Breast epithelium (tissue), 4 donors: Measurements from ENCODE around the gene GPR32. TPM values are rescaled to one million over a fixed set of nuclear protein-coding genes. Genes with fewer than 3 reads are reported as not detected.
"Not testable (repeated sequence)": the region's sequence is repeated elsewhere in the genome, so short reads cannot be mapped to it uniquely, and the experiment has no call there.

ENCODE experiments used
- DNase-seq, 2 donors: peaks; one replicate each; pipeline ENCODE4 v3.0.0-alpha.2; 2019; ENCODE audit warnings: low spot score in 2 of 2
- H3K27ac ChIP-seq, 2 donors: fragments of 200-600 bp; sonication (generic) in 1 of 2; one replicate each; pipeline ENCODE4 v1.5.1; 2016 to 2019; ENCODE audit warnings: mild to moderate bottlenecking in 1 of 2
- H3K27me3 ChIP-seq, 2 donors: fragments of 200-600 bp; sonication (generic) in 1 of 2; one replicate each; pipeline versions ENCODE4 v1.5.1 to v1.6.0; 2017 to 2019; ENCODE audit warnings: control low read depth in 1 of 2, mild to moderate bottlenecking in 1 of 2
- H3K36me3 ChIP-seq: fragments of 200-600 bp; one replicate; pipeline ENCODE4 v1.5.1; 2019
- H3K4me1 ChIP-seq, 2 donors: fragments of 200-600 bp; sonication (generic); one replicate each; pipeline ENCODE4 v1.5.1; 2016 to 2019; ENCODE audit warnings: control low read depth in 1 of 2
- H3K4me3 ChIP-seq, 3 donors: fragments of 200-600 bp; sonication (generic); 1 replicate in 2 of 3; 2 replicates in 1 of 3; pipeline ENCODE4 v1.5.1; 2016 to 2019; ENCODE audit warnings: mild to moderate bottlenecking in 3 of 3, moderate library complexity in 2 of 3
- H3K9me3 ChIP-seq, 2 donors: fragments of 200-600 bp; sonication (generic) in 1 of 2; one replicate each; pipeline ENCODE4 v1.5.1; 2016 to 2019; ENCODE audit warnings: control low read depth in 1 of 2
- POLR2A ChIP-seq: fragments of 450-650 bp; IDR thresholded peaks from one replicate; pipeline ENCODE4 v1.6.1; 2016; ENCODE audit warnings: antibody characterized with exemption, mild to moderate bottlenecking, moderate library complexity
- POLR2AphosphoS5 ChIP-seq, 3 donors: sonication (generic); formaldehyde crosslinking; IDR thresholded peaks; one replicate each; pipeline ENCODE4 v1.6.1; 2017; ENCODE audit warnings: antibody characterized with exemption in 3 of 3
- intact Hi-C: fragments of 100-400 bp; cut with DNase I; formaldehyde crosslinking; loops from one replicate; pipeline ENCODE4 v1.15.1; 2023; ENCODE audit warnings: low total_unique reads
- total RNA-seq, 3 donors: library from RNA; depleted of rRNA; stranded (reverse); fragments of >200 nt; gene quantifications; one replicate each; pipeline ENCODE4 v1.1.0, GENCODE V29; 2016
- TF ChIP-seq, protein P1 (sequence below), 3 donors: fragments of 450-650 bp; IDR thresholded peaks; one replicate each; pipeline ENCODE4 v1.5.1; 2016 to 2017; ENCODE audit warnings: antibody characterized with exemption in 3 of 3, mild to moderate bottlenecking in 3 of 3, moderate library complexity in 3 of 3

The GPR32 gene
- total RNA-seq, 3 donors from 2014 or later = not detected

- Histone ChIP-seq H3K36me3 (no peaks in the 10 kb centered on the region), H3K4me3 (no peak overlapping the region), H3K27me3 (peaks cover 0 to 20% of the 10 kb centered on the region in 2 donors), H3K4me1 (no peaks in the 10 kb centered on the region), H3K27ac (no peak overlapping the region), H3K9me3 (no peaks in the 10 kb centered on the region)
- intact Hi-C loops = no loop called here
- no peak for DNase-seq
- TF ChIP-seq POLR2AphosphoS5 (IDR thresholded peaks at IDR 0.05) (no peak), POLR2A (no peak)
- TF ChIP-seq, protein P1, sequence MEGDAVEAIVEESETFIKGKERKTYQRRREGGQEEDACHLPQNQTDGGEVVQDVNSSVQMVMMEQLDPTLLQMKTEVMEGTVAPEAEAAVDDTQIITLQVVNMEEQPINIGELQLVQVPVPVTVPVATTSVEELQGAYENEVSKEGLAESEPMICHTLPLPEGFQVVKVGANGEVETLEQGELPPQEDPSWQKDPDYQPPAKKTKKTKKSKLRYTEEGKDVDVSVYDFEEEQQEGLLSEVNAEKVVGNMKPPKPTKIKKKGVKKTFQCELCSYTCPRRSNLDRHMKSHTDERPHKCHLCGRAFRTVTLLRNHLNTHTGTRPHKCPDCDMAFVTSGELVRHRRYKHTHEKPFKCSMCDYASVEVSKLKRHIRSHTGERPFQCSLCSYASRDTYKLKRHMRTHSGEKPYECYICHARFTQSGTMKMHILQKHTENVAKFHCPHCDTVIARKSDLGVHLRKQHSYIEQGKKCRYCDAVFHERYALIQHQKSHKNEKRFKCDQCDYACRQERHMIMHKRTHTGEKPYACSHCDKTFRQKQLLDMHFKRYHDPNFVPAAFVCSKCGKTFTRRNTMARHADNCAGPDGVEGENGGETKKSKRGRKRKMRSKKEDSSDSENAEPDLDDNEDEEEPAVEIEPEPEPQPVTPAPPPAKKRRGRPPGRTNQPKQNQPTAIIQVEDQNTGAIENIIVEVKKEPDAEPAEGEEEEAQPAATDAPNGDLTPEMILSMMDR (IDR thresholded peaks at IDR 0.05) = no peak
Measured at GRCh38 chr19:50749490-50749889, 20.8 kb upstream of the GPR32 start.

GRCh38 chr19:50750010-50750409, 20.3 kb upstream of the GPR32 start:
- Histone ChIP-seq H3K27ac (no peak overlapping the region), H3K27me3 (peaks cover 0 to 23% of the 10 kb centered on the region in 2 donors), H3K4me1 (no peaks in the 10 kb centered on the region), H3K9me3 (no peaks in the 10 kb centered on the region), H3K36me3 (no peaks in the 10 kb centered on the region), H3K4me3 (no peak overlapping the region)
- TF ChIP-seq, protein P1 (IDR thresholded peaks at IDR 0.05) = no peak
- TF ChIP-seq POLR2A (no peak), POLR2AphosphoS5 (IDR thresholded peaks at IDR 0.05) (no peak)
- intact Hi-C loops = no loop called here
- no peak for DNase-seq

GRCh38 chr19:50753879-50754278, 16.4 kb upstream of the GPR32 start:
- TF ChIP-seq, protein P1 (IDR thresholded peaks at IDR 0.05) = no peak
- no peak for TF ChIP-seq POLR2A
- TF ChIP-seq POLR2AphosphoS5 (IDR thresholded peaks at IDR 0.05) = no peak
- peaks cover 0 to 24% of the 10 kb centered on the region in 2 donors for H3K27me3 ChIP-seq
- intact Hi-C loops = no loop called here
- no peaks in the 10 kb centered on the region for H3K9me3 ChIP-seq
- H3K4me3 ChIP-seq = no peak overlapping the region
- no peaks in the 10 kb centered on the region for H3K36me3 ChIP-seq
- no peak overlapping the region for H3K27ac ChIP-seq
- DNase-seq = no peak
- no peaks in the 10 kb centered on the region for H3K4me1 ChIP-seq

DNA sequence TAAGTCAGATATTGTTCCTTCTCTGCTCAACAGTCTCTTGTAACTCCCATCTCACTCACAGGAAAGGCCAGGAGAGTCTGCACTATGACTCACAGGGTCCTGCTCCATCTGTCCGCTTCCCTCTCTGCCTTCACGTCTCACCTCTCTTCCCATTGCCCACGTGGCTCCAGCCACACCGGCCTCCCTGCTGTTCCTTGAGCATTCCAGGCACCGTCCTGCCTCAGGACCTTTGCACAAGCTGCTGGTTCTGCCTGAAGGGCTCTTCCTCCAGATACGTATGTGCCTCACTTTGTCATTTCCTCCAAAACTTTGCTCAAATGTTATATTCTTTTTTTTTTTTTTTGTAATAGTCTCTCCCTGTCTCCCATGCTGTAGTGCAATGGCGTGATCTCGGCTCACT, 14.0 kb upstream of the GPR32 start:
- intact Hi-C loops, H3K9me3 ChIP-seq, H3K4me1 ChIP-seq, DNase-seq, H3K4me3 ChIP-seq, H3K27ac ChIP-seq, H3K36me3 ChIP-seq: not testable (repeated sequence)
- peaks cover 0 to 16% of the 10 kb centered on the region in 2 donors for H3K27me3 ChIP-seq

GRCh38 chr19:50757624-50758023, 12.6 kb upstream of the GPR32 start:
- DNase-seq, H3K27ac ChIP-seq, H3K4me3 ChIP-seq, intact Hi-C loops, H3K4me1 ChIP-seq, H3K9me3 ChIP-seq, H3K36me3 ChIP-seq: not testable (repeated sequence)
- H3K27me3 ChIP-seq = peaks cover 0 to 13% of the 10 kb centered on the region in 2 donors

DNA sequence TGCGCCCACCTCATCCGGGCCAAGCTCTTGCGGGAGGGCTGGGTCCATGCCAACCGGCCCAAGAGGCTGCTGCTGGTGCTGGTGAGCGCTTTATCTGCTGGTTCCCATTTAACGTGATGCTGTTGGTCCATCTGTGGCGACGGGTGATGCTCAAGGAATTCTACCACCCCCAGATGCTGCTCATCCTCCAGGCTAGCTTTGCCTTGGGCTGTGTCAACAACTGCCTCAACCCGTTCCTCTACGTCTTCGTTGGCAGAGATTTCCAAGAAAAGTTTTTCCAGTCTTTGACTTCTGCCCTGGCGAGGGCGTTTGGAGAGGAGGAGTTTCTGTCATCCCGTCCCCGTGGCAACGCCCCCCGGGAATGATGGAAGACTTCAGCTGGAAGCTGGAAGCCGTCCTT, 11.2 kb upstream of the GPR32 start:
- H3K9me3 ChIP-seq, intact Hi-C loops, DNase-seq, H3K4me3 ChIP-seq, H3K4me1 ChIP-seq, H3K27ac ChIP-seq, H3K36me3 ChIP-seq: not testable (repeated sequence)
- H3K27me3 ChIP-seq = peaks cover 0 to 13% of the 10 kb centered on the region in 2 donors

GRCh38 chr19:50759886-50760285, 10.4 kb upstream of the GPR32 start:
- Histone ChIP-seq H3K4me1 (no peaks in the 10 kb centered on the region), H3K9me3 (no peaks in the 10 kb centered on the region), H3K4me3 (no peak overlapping the region), H3K27me3 (peaks cover 0 to 7% of the 10 kb centered on the region in 2 donors), H3K36me3 (no peaks in the 10 kb centered on the region), H3K27ac (no peak overlapping the region)
- intact Hi-C loops = no loop called here
- no peak for TF ChIP-seq POLR2A
- TF ChIP-seq POLR2AphosphoS5 (IDR thresholded peaks at IDR 0.05) = no peak
- TF ChIP-seq, protein P1 (IDR thresholded peaks at IDR 0.05) = no peak
- DNase-seq = no peak

- H3K27ac ChIP-seq, H3K9me3 ChIP-seq, H3K4me1 ChIP-seq, intact Hi-C loops, H3K36me3 ChIP-seq, DNase-seq, H3K4me3 ChIP-seq: not testable (repeated sequence)
- peaks cover 0 to 13% of the 10 kb centered on the region in 2 donors for H3K27me3 ChIP-seq
Measured at GRCh38 chr19:50761501-50761900, 8.8 kb upstream of the GPR32 start.

GRCh38 chr19:50763521-50763920, 6.7 kb upstream of the GPR32 start:
- intact Hi-C loops, DNase-seq, H3K36me3 ChIP-seq, H3K4me3 ChIP-seq, H3K9me3 ChIP-seq, H3K4me1 ChIP-seq, H3K27ac ChIP-seq: not testable (repeated sequence)
- H3K27me3 ChIP-seq = peaks cover 0 to 13% of the 10 kb centered on the region in 2 donors
